KMS-11 (cell line): Measurements from ENCODE around the gene FCHSD2.

Source experiments
- H2AFZ ChIP-seq: fragments of 200-600 bp; sonication (generic); 2 replicates; pipeline ENCODE4 v1.6.1; 2016; ENCODE audit warnings: antibody characterized with exemption, mixed run types, low read depth
- H3K27ac ChIP-seq: fragments of 200-600 bp; sonication (generic); 2 replicates; pipeline ENCODE4 v1.6.1; 2016; ENCODE audit warnings: mild to moderate bottlenecking, mixed run types
- H3K27me3 ChIP-seq: fragments of 200-600 bp; sonication (generic); 2 replicates; pipeline ENCODE4 v1.6.1; 2017; ENCODE audit warnings: mild to moderate bottlenecking, low read depth, mixed run types, moderate library complexity; ENCODE audit not compliant: insufficient read depth
- H3K36me3 ChIP-seq: fragments of 200-600 bp; sonication (generic); 2 replicates; pipeline ENCODE4 v1.6.1; 2017; ENCODE audit warnings: mild to moderate bottlenecking, mixed run types; ENCODE audit not compliant: insufficient read depth
- H3K4me1 ChIP-seq: fragments of 200-600 bp; sonication (generic); 2 replicates; pipeline ENCODE4 v1.6.1; 2016; ENCODE audit warnings: mild to moderate bottlenecking, low read depth, mixed run types; ENCODE audit not compliant: poor library complexity, severe bottlenecking
- H3K4me2 ChIP-seq: fragments of 200-600 bp; sonication (generic); 2 replicates; pipeline ENCODE4 v1.7.0; 2016; ENCODE audit warnings: mild to moderate bottlenecking, mixed run types
- H3K4me3 ChIP-seq: fragments of 200-600 bp; sonication (generic); IDR thresholded peaks from 2 replicates; pipeline ENCODE4 v1.6.1; 2017; ENCODE audit warnings: low read depth, low read length, mixed read lengths; ENCODE audit not compliant: insufficient read depth
- H3K79me2 ChIP-seq: fragments of 200-600 bp; sonication (generic); 2 replicates; pipeline ENCODE4 v1.6.1; 2016; ENCODE audit warnings: low read depth, mixed run types; ENCODE audit not compliant: insufficient read depth
- H3K9ac ChIP-seq: fragments of 200-600 bp; sonication (generic); 2 replicates; pipeline ENCODE4 v1.6.1; 2016; ENCODE audit warnings: mild to moderate bottlenecking, mixed run types
- H4K20me1 ChIP-seq: fragments of 200-600 bp; sonication (generic); 2 replicates; pipeline ENCODE4 v1.6.1; 2016; ENCODE audit warnings: mild to moderate bottlenecking, mixed run types; ENCODE audit not compliant: insufficient read depth
- CTCF ChIP-seq: fragments of 200-600 bp; sonication (generic); conservative IDR thresholded peaks from 2 replicates; pipeline ENCODE4 v1.6.1; 2017; ENCODE audit warnings: low read depth, mild to moderate bottlenecking, antibody characterized with exemption, low read length, moderate library complexity, mixed read lengths

FCHSD2 gene

GRCh38 chr11:73167363-73167954 is 25.3 kb upstream of the FCHSD2 start:
- Histone ChIP-seq H4K20me1 (no peaks in the 10 kb centered on the region), H3K4me3 (no peak overlapping the region), H3K79me2 (no peaks in the 10 kb centered on the region), H2AFZ (no peak overlapping the region), H3K4me2 (no peak overlapping the region), H3K36me3 (no peaks in the 10 kb centered on the region), H3K4me1 (no peaks in the 10 kb centered on the region), H3K9ac (no peak overlapping the region), H3K27ac (no peak overlapping the region), H3K27me3 (no peaks in the 10 kb centered on the region)
- no peak for TF ChIP-seq CTCF

GRCh38 chr11:73164803-73165540 is 22.9 kb upstream of the FCHSD2 start:
- Histone ChIP-seq H3K9ac (no peak overlapping the region), H3K27ac (no peak overlapping the region)

GRCh38 chr11:73163638-73164174 is 21.6 kb upstream of the FCHSD2 start:
- H3K9ac ChIP-seq, result no peak overlapping the region
- H3K4me2 ChIP-seq, result no peak overlapping the region
- no peak for TF ChIP-seq CTCF

More at GRCh38 chr11:73164803-73165540, 22.9 kb upstream of the FCHSD2 start:
- Histone ChIP-seq H4K20me1 (no peaks in the 10 kb centered on the region), H2AFZ (no peak overlapping the region), H3K4me3 (no peak overlapping the region), H3K4me2 (no peak overlapping the region), H3K27me3 (no peaks in the 10 kb centered on the region), H3K79me2 (no peaks in the 10 kb centered on the region), H3K36me3 (no peaks in the 10 kb centered on the region), H3K4me1 (peaks cover under 1% of the 10 kb centered on the region)
- no peak for TF ChIP-seq CTCF

GRCh38 chr11:73162196-73162740 is 20.1 kb upstream of the FCHSD2 start:
- H3K4me2 ChIP-seq, result no peak overlapping the region
- peaks cover 27% of the 10 kb centered on the region for H3K4me1 ChIP-seq
- H3K9ac ChIP-seq, result no peak overlapping the region
- H3K79me2 ChIP-seq, result no peaks in the 10 kb centered on the region
- no peaks in the 10 kb centered on the region for H3K36me3 ChIP-seq
- H4K20me1 ChIP-seq, result no peaks in the 10 kb centered on the region
- no peak overlapping the region for H3K4me3 ChIP-seq
- no peak overlapping the region for H2AFZ ChIP-seq
- TF ChIP-seq CTCF, result no peak
- no peaks in the 10 kb centered on the region for H3K27me3 ChIP-seq
- H3K27ac ChIP-seq, result no peak overlapping the region

More at GRCh38 chr11:73163638-73164174, 21.6 kb upstream of the FCHSD2 start:
- Histone ChIP-seq H3K36me3 (no peaks in the 10 kb centered on the region), H4K20me1 (no peaks in the 10 kb centered on the region), H3K79me2 (no peaks in the 10 kb centered on the region), H3K27ac (no peak overlapping the region), H3K4me3 (no peak overlapping the region), H2AFZ (no peak overlapping the region), H3K27me3 (no peaks in the 10 kb centered on the region), H3K4me1 (peaks cover 13% of the 10 kb centered on the region)
